GM19372 (cell line): Measurements from ENCODE around the gene RASGEF1C.

Source experiments
- ATAC-seq: cut with Tn5 transposase; IDR thresholded peaks from one replicate; pipeline ENCODE4 v1.9.1; 2021; ENCODE audit warnings: mild to moderate bottlenecking, low read depth, moderate library complexity; ENCODE audit not compliant: unreplicated experiment

Gene RASGEF1C

DNA sequence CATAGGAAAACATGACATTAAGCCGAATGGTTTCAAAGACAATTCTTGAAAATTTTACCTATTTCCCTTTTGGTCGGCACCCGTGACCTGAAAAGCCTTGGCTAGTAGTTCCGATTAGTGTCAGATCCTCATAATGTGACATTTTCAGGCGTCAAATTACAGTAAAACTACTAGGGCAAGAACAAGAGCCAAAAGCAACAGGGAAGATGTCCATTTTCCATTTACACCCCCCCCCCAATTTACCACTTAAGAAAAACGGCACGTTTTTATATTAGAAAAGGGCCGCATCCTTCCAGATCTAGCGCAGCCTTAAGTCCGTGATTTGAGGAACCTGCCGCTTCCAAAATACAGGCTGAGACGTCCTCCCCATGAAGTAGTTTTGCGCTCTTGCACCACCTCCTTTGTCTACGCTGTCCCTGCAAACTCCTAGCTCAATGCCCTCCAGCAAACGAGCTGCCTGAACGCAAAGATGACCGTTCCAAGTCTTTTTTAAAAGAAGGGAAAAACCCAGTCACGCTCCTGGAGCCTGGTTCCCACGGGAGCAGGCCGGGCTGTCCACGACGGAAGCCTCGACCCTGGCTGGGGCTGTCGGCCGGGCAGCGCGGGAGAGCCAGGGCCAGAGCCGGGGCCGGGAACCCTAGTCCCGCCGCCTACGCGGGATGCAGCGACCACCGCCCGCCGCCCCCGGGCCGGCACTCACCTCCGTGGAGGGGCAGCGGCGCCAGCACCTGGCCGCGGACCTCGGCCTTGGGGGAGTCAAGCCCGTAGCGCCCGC, 138.1 kb downstream of the RASGEF1C start:
- no peak for ATAC-seq

- ATAC-seq, result no peak
These were observed 139.3 kb downstream of the RASGEF1C start for GRCh38 chr5:180069589-180070247.

- no peak for ATAC-seq
These were observed 140.4 kb downstream of the RASGEF1C start for GRCh38 chr5:180068519-180069090.

- no peak for ATAC-seq
These were observed 141.0 kb downstream of the RASGEF1C start for GRCh38 chr5:180067986-180068385.

- ATAC-seq, result no peak
These were observed 148.8 kb downstream of the RASGEF1C start for GRCh38 chr5:180060192-180060591.

DNA sequence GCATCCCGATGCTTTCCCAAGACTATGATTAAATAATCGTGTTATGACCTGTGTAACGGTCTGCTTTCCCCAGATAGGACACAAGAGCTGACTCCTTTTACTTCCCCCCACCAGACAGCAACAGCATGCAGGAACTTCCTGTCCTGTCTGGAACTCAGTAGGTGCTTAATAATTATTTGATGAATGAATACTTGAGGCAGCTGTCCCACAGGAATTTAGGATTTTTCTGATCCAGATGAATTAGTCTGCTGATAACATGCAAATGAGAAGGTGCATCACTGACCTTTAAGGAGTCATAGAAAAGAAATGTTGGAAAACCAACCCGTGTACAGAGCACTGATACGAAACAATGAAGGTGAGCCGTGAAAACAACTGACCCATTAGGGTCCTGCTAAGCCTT, 149.7 kb downstream of the RASGEF1C start:
- no peak for ATAC-seq

GRCh38 chr5:180056153-180056552, 152.9 kb downstream of the RASGEF1C start:
- ATAC-seq, result no peak

DNA sequence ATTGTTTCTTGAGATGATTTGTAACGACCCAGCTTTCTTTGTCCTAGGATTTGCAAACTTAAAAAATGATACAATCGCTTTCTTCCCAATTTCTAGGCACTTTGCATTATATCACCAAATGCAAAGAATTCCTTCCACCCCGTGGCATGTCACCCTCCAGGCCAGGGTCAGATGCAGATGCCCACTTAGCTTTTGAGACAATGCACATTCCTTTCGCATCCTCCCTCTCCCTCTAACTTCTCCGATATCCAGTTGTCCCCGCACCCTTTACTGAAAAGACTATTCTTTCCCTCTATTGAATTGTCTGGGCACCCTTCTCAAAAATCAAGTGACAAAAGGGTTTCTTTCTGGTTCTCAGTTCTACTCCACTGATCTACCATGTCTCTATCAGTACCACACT, 154.8 kb downstream of the RASGEF1C start:
- ATAC-seq, result no peak

DNA sequence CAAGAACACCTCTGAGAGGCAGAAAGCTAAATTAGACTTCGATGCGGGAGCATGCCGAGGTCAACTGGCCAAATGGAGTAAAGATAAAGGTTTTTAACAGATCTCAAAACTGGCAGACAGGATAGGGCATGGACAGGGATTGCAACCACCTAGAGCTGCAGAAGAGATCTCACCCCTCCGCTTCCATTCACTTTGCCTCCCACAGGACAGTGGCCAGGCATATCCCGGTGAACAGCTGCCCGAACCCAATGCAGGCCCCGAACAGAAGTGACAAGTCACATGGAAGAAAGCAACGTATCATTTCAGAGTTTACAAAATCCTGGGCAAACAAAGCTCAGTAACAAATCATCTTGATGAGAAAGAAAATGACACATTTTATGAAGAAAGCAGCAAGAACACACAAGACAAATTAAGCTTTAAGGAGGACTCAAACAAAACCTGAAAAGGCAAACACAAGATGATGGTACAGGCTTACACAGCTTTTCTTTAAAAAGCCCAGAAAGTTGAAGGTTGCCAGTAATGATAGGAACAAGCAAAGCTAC, 155.9 kb downstream of the RASGEF1C start:
- no peak for ATAC-seq

DNA sequence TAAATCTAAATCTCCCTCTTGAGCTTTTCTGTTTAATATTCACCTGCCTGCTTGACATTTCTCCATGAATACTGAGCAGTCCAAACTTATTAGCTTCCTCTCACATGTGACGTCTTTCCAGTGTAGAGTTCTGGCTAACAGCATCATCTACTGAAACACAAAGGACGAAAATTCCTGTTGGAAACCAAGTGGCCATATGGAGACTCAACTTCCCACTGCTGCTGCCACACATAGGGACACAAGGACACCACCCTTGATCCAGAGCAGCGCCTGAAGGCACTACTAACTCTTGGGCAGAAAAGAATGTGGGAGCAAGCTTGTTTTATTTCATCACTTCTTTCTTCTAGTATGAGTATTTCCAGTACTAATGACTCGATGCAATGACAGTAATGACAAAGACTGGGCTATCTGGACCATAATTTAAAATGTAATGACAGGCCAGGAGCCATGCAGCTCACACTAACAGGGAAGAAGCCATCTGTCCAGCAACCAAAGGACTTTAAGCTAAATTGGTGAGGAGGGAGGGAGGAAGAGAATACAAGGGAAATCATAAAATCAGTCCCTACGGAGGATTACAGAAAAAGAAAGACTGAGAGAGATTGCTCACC, 156.7 kb downstream of the RASGEF1C start:
- ATAC-seq, result no peak
